Measurements from ENCODE around the gene KCNJ10.

KCNJ10 gene

GRCh38 chr1:160083968-160084770 is 14.2 kb upstream of the KCNJ10 start:
- DNase-seq (ENCODE audit: low read depth in 2 of 2), result no peak

GRCh38 chr1:160082926-160083325 is 13.0 kb upstream of the KCNJ10 start:
- no peak for DNase-seq (ENCODE audit: low read depth in 2 of 2)

GRCh38 chr1:160082487-160082886 is 12.5 kb upstream of the KCNJ10 start:
- no peak for DNase-seq (ENCODE audit: low read depth in 2 of 2)

GRCh38 chr1:160081261-160081936 is 11.4 kb upstream of the KCNJ10 start, which contains the start of gene KCNJ9:
TSS of gene KCNJ9 (plus strand) at chr1:160081538. CDS start at chr1:160084031, 2,493 bp downstream.
- no peak for DNase-seq (ENCODE audit: low read depth in 2 of 2)

GRCh38 chr1:160080381-160081100 is 10.6 kb upstream of the KCNJ10 start:
- no peak for DNase-seq (ENCODE audit: low read depth in 2 of 2)

GRCh38 chr1:160079448-160079847 is 9.5 kb upstream of the KCNJ10 start:
- DNase-seq (ENCODE audit: low read depth in 2 of 2), result no peak

- DNase-seq (ENCODE audit: low read depth in 2 of 2), result no peak
Observed at GRCh38 chr1:160078512-160079195, 8.7 kb upstream of the KCNJ10 start.

GRCh38 chr1:160077486-160077885 is 7.5 kb upstream of the KCNJ10 start:
- no peak for DNase-seq (ENCODE audit: low read depth in 2 of 2)

GRCh38 chr1:160076295-160076694 is 6.3 kb upstream of the KCNJ10 start:
- DNase-seq (ENCODE audit: low read depth in 2 of 2), result no peak

GRCh38 chr1:160075836-160076235 is 5.9 kb upstream of the KCNJ10 start:
- DNase-seq (ENCODE audit: low read depth in 2 of 2), result no peak

- no peak for DNase-seq (ENCODE audit: low read depth in 2 of 2)
Observed at GRCh38 chr1:160074865-160075264, 4.9 kb upstream of the KCNJ10 start.

- DNase-seq (ENCODE audit: low read depth in 2 of 2), result no peak
Observed at GRCh38 chr1:160071289-160071688, 1.3 kb upstream of the KCNJ10 start.

GRCh38 chr1:160070243-160071163 is 543 bp upstream of the KCNJ10 start:
- DNase-seq (ENCODE audit: low read depth in 2 of 2), result peak in 1 of 2 experiments; percentile 9

GRCh38 chr1:160068225-160068624 is 1.7 kb downstream of the KCNJ10 start:
- DNase-seq (ENCODE audit: low read depth in 2 of 2), result no peak

GRCh38 chr1:160066829-160067745 is 2.9 kb downstream of the KCNJ10 start:
- DNase-seq (ENCODE audit: low read depth in 2 of 2), result no peak

GRCh38 chr1:160064746-160065145 is 5.2 kb downstream of the KCNJ10 start:
- no peak for DNase-seq (ENCODE audit: low read depth in 2 of 2)

GRCh38 chr1:160064164-160064563 is 5.8 kb downstream of the KCNJ10 start:
- no peak for DNase-seq (ENCODE audit: low read depth in 2 of 2)

- no peak for DNase-seq (ENCODE audit: low read depth in 2 of 2)
Observed at GRCh38 chr1:160063176-160063575, 6.8 kb downstream of the KCNJ10 start.

GRCh38 chr1:160062230-160062532 is 7.8 kb downstream of the KCNJ10 start:
- no peak for DNase-seq (ENCODE audit: low read depth in 2 of 2)
